Liver (tissue), 9 donors: ENCODE measurements around the gene BIN1. TPM values are rescaled to one million over a fixed set of nuclear protein-coding genes. Genes with fewer than 3 reads are reported as not detected.

Source experiments
- DNase-seq: peaks from one replicate; pipeline ENCODE4 v3.0.0-alpha.2; 2017; ENCODE audit warnings: low spot score
- H3K27ac ChIP-seq, 2 donors: one replicate each; pipeline ENCODE4 v1.7.0; 2013; ENCODE audit warnings: inconsistent platforms in 2 of 2, low read length in 2 of 2, control low read depth in 1 of 2, low read depth in 1 of 2, mild to moderate bottlenecking in 1 of 2
- H3K27me3 ChIP-seq, 4 donors: one replicate each; pipeline versions ENCODE4 v1.6.1 to v1.7.0; 2013; ENCODE audit warnings: low read length in 3 of 4, inconsistent platforms in 1 of 4, mild to moderate bottlenecking in 1 of 4, moderate library complexity in 1 of 4; ENCODE audit not compliant: control insufficient read depth in 4 of 4, insufficient read depth in 4 of 4
- H3K36me3 ChIP-seq, 4 donors: one replicate each; pipeline versions ENCODE4 v1.6.1 to v1.7.0; 2013; ENCODE audit warnings: low read length in 3 of 4, mild to moderate bottlenecking in 3 of 4, low read depth in 1 of 4, moderate library complexity in 1 of 4; ENCODE audit not compliant: control insufficient read depth in 4 of 4, insufficient read depth in 3 of 4
- H3K4me1 ChIP-seq, 4 donors: one replicate each; pipeline versions ENCODE4 v1.6.1 to v1.7.0; 2013; ENCODE audit warnings: low read length in 3 of 4, mild to moderate bottlenecking in 3 of 4, moderate library complexity in 1 of 4; ENCODE audit not compliant: control insufficient read depth in 4 of 4, insufficient read depth in 4 of 4
- H3K4me3 ChIP-seq, 3 donors: one replicate each; pipeline versions ENCODE4 v1.6.1 to v1.7.0; 2013; ENCODE audit warnings: low read length in 3 of 3, control low read depth in 1 of 3, low read depth in 1 of 3, mild to moderate bottlenecking in 1 of 3
- H3K9ac ChIP-seq, 2 donors: one replicate each; pipeline ENCODE4 v1.7.0; 2013; ENCODE audit warnings: low read length in 2 of 2, mild to moderate bottlenecking in 2 of 2, moderate library complexity in 2 of 2, control low read depth in 1 of 2, low read depth in 1 of 2
- H3K9me3 ChIP-seq, 4 donors: one replicate each; pipeline versions ENCODE4 v1.6.1 to v1.7.0; 2013; ENCODE audit warnings: low read length in 3 of 4; ENCODE audit not compliant: control insufficient read depth in 4 of 4
- EGR1 ChIP-seq, 2 donors: IDR thresholded peaks; 2 replicates each; pipeline ENCODE4 v1.6.1; 2016 to 2018; ENCODE audit warnings: antibody characterized with exemption in 2 of 2, low read depth in 2 of 2
- FOXA1 ChIP-seq: IDR thresholded peaks from 2 replicates; pipeline ENCODE4 v1.6.1; 2016; ENCODE audit warnings: antibody characterized with exemption
- FOXA2 ChIP-seq: IDR thresholded peaks from 2 replicates; pipeline ENCODE4 v1.6.1; 2016; ENCODE audit warnings: antibody characterized with exemption
- GABPA ChIP-seq, 2 donors: IDR thresholded peaks in 1 of 2; conservative IDR thresholded peaks in 1 of 2; 2 replicates each; pipeline ENCODE4 v1.6.1; 2016; ENCODE audit warnings: antibody characterized with exemption in 2 of 2, mild to moderate bottlenecking in 1 of 2, moderate library complexity in 1 of 2
- HNF4A ChIP-seq, 2 donors: conservative IDR thresholded peaks; 2 replicates each; pipeline ENCODE4 v1.6.1; 2016; ENCODE audit warnings: antibody characterized with exemption in 2 of 2, mild to moderate bottlenecking in 2 of 2
- HNF4G ChIP-seq: IDR thresholded peaks from 2 replicates; pipeline ENCODE4 v1.6.1; 2016; ENCODE audit warnings: antibody characterized with exemption
- JUND ChIP-seq, 2 donors: IDR thresholded peaks; 2 replicates each; pipeline ENCODE4 v1.6.1; 2016; ENCODE audit warnings: antibody characterized with exemption in 2 of 2
- NR2F2 ChIP-seq: IDR thresholded peaks from 2 replicates; pipeline ENCODE4 v1.6.1; 2016; ENCODE audit warnings: antibody characterized with exemption
- RAD21 ChIP-seq, 2 donors: IDR thresholded peaks; 2 replicates each; pipeline ENCODE4 v1.6.1; 2016; ENCODE audit warnings: antibody characterized with exemption in 2 of 2, mild to moderate bottlenecking in 2 of 2
- RXRA ChIP-seq, 2 donors: IDR thresholded peaks; 2 replicates each; pipeline ENCODE4 v1.6.1; 2017 to 2018; ENCODE audit warnings: antibody characterized with exemption in 2 of 2, mild to moderate bottlenecking in 1 of 2
- SP1 ChIP-seq: IDR thresholded peaks from 2 replicates; pipeline ENCODE4 v1.6.1; 2018; ENCODE audit warnings: antibody characterized with exemption, mild to moderate bottlenecking
- TAF1 ChIP-seq: conservative IDR thresholded peaks from 2 replicates; pipeline ENCODE4 v1.6.1; 2016; ENCODE audit warnings: antibody characterized with exemption, mild to moderate bottlenecking
- YY1 ChIP-seq: IDR thresholded peaks from 2 replicates; pipeline ENCODE4 v1.6.1; 2016; ENCODE audit warnings: antibody characterized with exemption, mild to moderate bottlenecking
- WGBS: extraction: QIAGEN DNeasy Blood & Tissue Kit; methylation state at CpG from one replicate; pipeline ENCODE4 v1.1.7; 2013; 5-methylcytosine and 5-hydroxymethylcytosine counted together
- polyA plus RNA-seq, 2 donors: library from polyadenylated mRNA; stranded (reverse) in 1 of 2; unstranded in 1 of 2; fragments of 200-250 nt in 1 of 2; fragments of >200 nt in 1 of 2; fragmentation: Nextera tagmentation in 1 of 2; extraction: Ambion mirVana in 1 of 2; gene quantifications; one replicate each; pipeline versions ENCODE4 v1.2.1 to v1.2.3, GENCODE V29; 2013 to 2015
- total RNA-seq, 2 donors: library from RNA; depleted of rRNA; stranded (reverse); fragments of >200 nt; gene quantifications; one replicate each; pipeline ENCODE4 v1.2.3, GENCODE V29; 2014
- TF ChIP-seq, protein P1 (sequence below): IDR thresholded peaks from 2 replicates; pipeline ENCODE4 v1.6.1; 2016; ENCODE audit warnings: antibody characterized with exemption, mild to moderate bottlenecking
- TF ChIP-seq, protein P2 (sequence below): IDR thresholded peaks from 2 replicates; pipeline ENCODE4 v1.6.1; 2016; ENCODE audit warnings: antibody characterized with exemption
- TF ChIP-seq, protein P3 (sequence below): fragments of 150-350 bp; IDR thresholded peaks from 2 replicates; pipeline ENCODE4 v1.5.1; 2017; ENCODE audit warnings: improper control_type of control experiment, low read depth, low read length; ENCODE audit not compliant: missing input control
- TF ChIP-seq, protein P4 (sequence below): IDR thresholded peaks from 2 replicates; pipeline ENCODE4 v1.6.1; 2016; ENCODE audit warnings: antibody characterized with exemption
- TF ChIP-seq, protein P5 (sequence below): IDR thresholded peaks from 2 replicates; pipeline ENCODE4 v1.6.1; 2016; ENCODE audit warnings: antibody characterized with exemption
- donor health status: healthy.
- donor health status: healthy.
- donor health status: healthy.
- donor health status: healthy.
- donor health status: healthy.

BIN1 gene
- total and polyA plus RNA-seq, 4 donors: 13.3 to 21.5 (median 15.0) TPM

DNA sequence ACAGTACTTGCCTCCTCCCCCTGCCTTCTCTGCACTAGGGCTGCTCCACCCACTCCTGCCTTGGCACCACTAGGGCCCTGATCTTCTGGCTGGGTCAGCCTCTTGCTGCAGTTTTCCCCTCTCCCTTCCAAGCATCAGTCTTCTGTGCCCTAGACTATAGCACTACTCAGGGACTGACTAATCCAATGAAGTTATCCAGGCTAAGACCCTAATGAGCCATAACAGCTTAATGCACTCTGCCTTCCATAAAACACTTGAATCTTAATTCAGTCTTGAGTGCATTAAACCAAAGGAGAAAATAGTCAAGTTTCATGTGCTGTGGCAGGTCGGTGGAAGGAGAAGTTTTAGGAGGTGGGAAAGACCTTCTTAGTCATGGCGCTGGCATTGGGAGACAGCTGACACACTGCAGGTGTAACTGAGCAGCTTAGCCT, 95.7 kb downstream of the BIN1 start:
- no peak for DNase-seq
- no peaks in the 10 kb centered on the region for H3K36me3 ChIP-seq
- no peaks in the 10 kb centered on the region for H3K4me1 ChIP-seq

DNA sequence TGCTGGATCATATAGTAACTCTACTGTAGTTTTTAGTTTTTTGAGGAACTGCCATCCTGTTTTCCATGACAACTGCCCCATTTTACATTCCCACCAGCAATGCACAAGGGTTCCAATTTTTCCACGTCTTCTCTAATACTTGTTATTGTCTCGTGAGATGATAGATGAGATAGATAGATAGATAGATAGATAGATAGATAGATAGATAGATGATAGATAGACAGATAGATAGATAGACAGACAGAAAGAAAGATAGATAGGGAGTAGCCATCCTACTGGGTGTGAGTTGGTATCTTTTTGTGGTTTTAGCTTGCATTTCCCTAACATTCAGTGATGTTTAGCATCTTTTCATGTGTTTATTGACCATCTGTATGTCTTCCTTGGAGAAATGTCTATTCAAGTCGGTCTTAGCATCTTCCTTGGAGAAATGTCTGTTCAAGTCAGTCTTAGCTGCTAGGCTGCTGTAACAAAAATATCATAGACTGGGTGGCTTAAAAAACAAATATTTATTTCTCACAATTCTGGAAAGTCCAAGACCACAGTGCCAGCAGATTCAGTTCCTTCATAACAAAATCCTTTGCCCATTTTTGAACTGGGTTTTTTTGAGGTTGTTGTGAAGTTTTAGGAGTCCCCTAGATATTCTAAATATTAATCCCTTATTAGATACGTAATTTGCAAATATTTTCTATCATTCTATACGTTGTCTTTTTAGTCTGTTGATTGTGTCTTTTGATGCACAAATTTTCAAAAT, 98.5 kb downstream of the BIN1 start:
- no peaks in the 10 kb centered on the region for H3K36me3 ChIP-seq
- peaks cover 0 to under 1% (median 0%) of the 10 kb centered on the region in 4 donors for H3K4me1 ChIP-seq
- no peaks in the 10 kb centered on the region for H3K27me3 ChIP-seq
- WGBS: 86% methylated on average over 5 of the region's 5 CpGs
- no peak overlapping the region for H3K27ac ChIP-seq
- H3K9me3 ChIP-seq: no peaks in the 10 kb centered on the region
- H3K4me3 ChIP-seq: no peak overlapping the region
- H3K9ac ChIP-seq: no peak overlapping the region
- DNase-seq: no peak
- TF ChIP-seq, protein P1, sequence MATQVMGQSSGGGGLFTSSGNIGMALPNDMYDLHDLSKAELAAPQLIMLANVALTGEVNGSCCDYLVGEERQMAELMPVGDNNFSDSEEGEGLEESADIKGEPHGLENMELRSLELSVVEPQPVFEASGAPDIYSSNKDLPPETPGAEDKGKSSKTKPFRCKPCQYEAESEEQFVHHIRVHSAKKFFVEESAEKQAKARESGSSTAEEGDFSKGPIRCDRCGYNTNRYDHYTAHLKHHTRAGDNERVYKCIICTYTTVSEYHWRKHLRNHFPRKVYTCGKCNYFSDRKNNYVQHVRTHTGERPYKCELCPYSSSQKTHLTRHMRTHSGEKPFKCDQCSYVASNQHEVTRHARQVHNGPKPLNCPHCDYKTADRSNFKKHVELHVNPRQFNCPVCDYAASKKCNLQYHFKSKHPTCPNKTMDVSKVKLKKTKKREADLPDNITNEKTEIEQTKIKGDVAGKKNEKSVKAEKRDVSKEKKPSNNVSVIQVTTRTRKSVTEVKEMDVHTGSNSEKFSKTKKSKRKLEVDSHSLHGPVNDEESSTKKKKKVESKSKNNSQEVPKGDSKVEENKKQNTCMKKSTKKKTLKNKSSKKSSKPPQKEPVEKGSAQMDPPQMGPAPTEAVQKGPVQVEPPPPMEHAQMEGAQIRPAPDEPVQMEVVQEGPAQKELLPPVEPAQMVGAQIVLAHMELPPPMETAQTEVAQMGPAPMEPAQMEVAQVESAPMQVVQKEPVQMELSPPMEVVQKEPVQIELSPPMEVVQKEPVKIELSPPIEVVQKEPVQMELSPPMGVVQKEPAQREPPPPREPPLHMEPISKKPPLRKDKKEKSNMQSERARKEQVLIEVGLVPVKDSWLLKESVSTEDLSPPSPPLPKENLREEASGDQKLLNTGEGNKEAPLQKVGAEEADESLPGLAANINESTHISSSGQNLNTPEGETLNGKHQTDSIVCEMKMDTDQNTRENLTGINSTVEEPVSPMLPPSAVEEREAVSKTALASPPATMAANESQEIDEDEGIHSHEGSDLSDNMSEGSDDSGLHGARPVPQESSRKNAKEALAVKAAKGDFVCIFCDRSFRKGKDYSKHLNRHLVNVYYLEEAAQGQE: no peak
- TF ChIP-seq YY1 (no peak), FOXA2 (no peak), JUND (IDR thresholded peaks at IDR 0.05) (no peak), NR2F2 (no peak)
- TF ChIP-seq, protein P2, sequence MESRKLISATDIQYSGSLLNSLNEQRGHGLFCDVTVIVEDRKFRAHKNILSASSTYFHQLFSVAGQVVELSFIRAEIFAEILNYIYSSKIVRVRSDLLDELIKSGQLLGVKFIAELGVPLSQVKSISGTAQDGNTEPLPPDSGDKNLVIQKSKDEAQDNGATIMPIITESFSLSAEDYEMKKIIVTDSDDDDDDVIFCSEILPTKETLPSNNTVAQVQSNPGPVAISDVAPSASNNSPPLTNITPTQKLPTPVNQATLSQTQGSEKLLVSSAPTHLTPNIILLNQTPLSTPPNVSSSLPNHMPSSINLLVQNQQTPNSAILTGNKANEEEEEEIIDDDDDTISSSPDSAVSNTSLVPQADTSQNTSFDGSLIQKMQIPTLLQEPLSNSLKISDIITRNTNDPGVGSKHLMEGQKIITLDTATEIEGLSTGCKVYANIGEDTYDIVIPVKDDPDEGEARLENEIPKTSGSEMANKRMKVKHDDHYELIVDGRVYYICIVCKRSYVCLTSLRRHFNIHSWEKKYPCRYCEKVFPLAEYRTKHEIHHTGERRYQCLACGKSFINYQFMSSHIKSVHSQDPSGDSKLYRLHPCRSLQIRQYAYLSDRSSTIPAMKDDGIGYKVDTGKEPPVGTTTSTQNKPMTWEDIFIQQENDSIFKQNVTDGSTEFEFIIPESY: no peak
- TF ChIP-seq, protein P3, sequence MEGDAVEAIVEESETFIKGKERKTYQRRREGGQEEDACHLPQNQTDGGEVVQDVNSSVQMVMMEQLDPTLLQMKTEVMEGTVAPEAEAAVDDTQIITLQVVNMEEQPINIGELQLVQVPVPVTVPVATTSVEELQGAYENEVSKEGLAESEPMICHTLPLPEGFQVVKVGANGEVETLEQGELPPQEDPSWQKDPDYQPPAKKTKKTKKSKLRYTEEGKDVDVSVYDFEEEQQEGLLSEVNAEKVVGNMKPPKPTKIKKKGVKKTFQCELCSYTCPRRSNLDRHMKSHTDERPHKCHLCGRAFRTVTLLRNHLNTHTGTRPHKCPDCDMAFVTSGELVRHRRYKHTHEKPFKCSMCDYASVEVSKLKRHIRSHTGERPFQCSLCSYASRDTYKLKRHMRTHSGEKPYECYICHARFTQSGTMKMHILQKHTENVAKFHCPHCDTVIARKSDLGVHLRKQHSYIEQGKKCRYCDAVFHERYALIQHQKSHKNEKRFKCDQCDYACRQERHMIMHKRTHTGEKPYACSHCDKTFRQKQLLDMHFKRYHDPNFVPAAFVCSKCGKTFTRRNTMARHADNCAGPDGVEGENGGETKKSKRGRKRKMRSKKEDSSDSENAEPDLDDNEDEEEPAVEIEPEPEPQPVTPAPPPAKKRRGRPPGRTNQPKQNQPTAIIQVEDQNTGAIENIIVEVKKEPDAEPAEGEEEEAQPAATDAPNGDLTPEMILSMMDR: no peak

More for the DNA sequence above, 95.7 kb downstream of the BIN1 start:
- no peak overlapping the region for H3K4me3 ChIP-seq
- H3K9me3 ChIP-seq: no peaks in the 10 kb centered on the region
- H3K27me3 ChIP-seq: no peaks in the 10 kb centered on the region
- H3K27ac ChIP-seq: no peak overlapping the region
- TF ChIP-seq FOXA2: no peak
- no peak for TF ChIP-seq FOXA1
- no peak for TF ChIP-seq EGR1 (IDR thresholded peaks at IDR 0.05; ENCODE audit: low read depth in 2 of 2)
- TF ChIP-seq TAF1: no peak
- TF ChIP-seq, protein P1: no peak
- TF ChIP-seq, protein P4, sequence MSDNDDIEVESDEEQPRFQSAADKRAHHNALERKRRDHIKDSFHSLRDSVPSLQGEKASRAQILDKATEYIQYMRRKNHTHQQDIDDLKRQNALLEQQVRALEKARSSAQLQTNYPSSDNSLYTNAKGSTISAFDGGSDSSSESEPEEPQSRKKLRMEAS: no peak
- no peak for TF ChIP-seq SP1
- TF ChIP-seq RAD21 (IDR thresholded peaks at IDR 0.05): no peak
- no peak for TF ChIP-seq HNF4G
- TF ChIP-seq, protein P2: no peak
- TF ChIP-seq, protein P5, sequence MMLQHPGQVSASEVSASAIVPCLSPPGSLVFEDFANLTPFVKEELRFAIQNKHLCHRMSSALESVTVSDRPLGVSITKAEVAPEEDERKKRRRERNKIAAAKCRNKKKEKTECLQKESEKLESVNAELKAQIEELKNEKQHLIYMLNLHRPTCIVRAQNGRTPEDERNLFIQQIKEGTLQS: no peak
- no peak for TF ChIP-seq NR2F2
- no peak for TF ChIP-seq HNF4A (conservative IDR thresholded peaks at IDR 0.05)
- TF ChIP-seq GABPA (IDR thresholded peaks at IDR 0.05 in 1 of 2, conservative IDR thresholded peaks at IDR 0.05 in 1 of 2): no peak
- no peak for TF ChIP-seq RXRA (IDR thresholded peaks at IDR 0.05)
- TF ChIP-seq JUND (IDR thresholded peaks at IDR 0.05): no peak
- TF ChIP-seq YY1: no peak
- no peak overlapping the region for H3K9ac ChIP-seq
- WGBS: 90% methylated on average over 2 of the region's 2 CpGs
